HCT116 (cell line): ENCODE results near the gene ATL1. TPM values are rescaled to one million over a fixed set of nuclear protein-coding genes. Genes with fewer than 3 reads are reported as not detected.

Source experiments
- ATAC-seq: fragments of 200-7000 bp; cut with Tn5 transposase; 2 replicates; pipeline ENCODE4 v1.9.1; 2020; ENCODE audit warnings: mild to moderate bottlenecking, moderate library complexity
- BruUV-seq: library from RNA; stranded (reverse); fragments of 400-500 nt; replicated peaks from 2 replicates; lab custom pipeline; 2021; lab: Mats Ljungman, UMichigan
- CTCF ChIA-PET: fragments of 300-600 bp; sonication (Branson Sonifier 250); formaldehyde crosslinking; loops from one replicate; lab custom pipeline; 2021; ENCODE audit warnings: antibody characterized with exemption; lab: Charles Lee
- POLR2A ChIA-PET: fragments of 300-600, 350-600 bp; sonication (Branson Sonifier 250); formaldehyde crosslinking; loops from one replicate; lab custom pipeline; 2021; ENCODE audit warnings: antibody characterized with exemption; lab: Charles Lee
- RAD21 ChIA-PET, 2 experiments: fragments of 300-600 bp; sonication (Branson Sonifier 250); formaldehyde crosslinking; loops; one replicate each; lab custom pipeline; 2023; ENCODE audit warnings: low total read pairs in 2 of 2; ENCODE audit not compliant: uncharacterized antibody in 2 of 2, unreplicated experiment in 2 of 2, low non-redundant PET in 1 of 2; lab: Charles Lee
- DNase-seq: peaks from one replicate; pipeline ENCODE4 v3.0.0-alpha.2; 2010; ENCODE audit warnings: low read depth, low spot score
- H2AFZ ChIP-seq: fragments of 200-600 bp; shearing (Covaris generic), sonication (generic); 2 replicates; pipeline ENCODE4 v1.6.1; 2017; ENCODE audit warnings: low read depth, mixed run types, mixed read lengths, antibody characterized with exemption, low read length; ENCODE audit not compliant: poor library complexity, severe bottlenecking
- H3K27ac ChIP-seq: 2 replicates; pipeline ENCODE4 v1.5.1; 2012; ENCODE audit warnings: low read depth, low read length
- H3K27me3 ChIP-seq: fragments of 200-600 bp; sonication (generic); 2 replicates; pipeline ENCODE4 v1.6.1; 2016; ENCODE audit warnings: mixed run types, low read length, mixed read lengths; ENCODE audit not compliant: insufficient read depth
- H3K36me3 ChIP-seq, 2 experiments: fragments of 200-500 bp in 1 of 2; fragments of 200-600 bp in 1 of 2; sonication (Bioruptor generic) in 1 of 2; sonication (generic) in 1 of 2; 2 replicates each; pipeline versions ENCODE4 v1.5.1 to v1.6.1; 2014 to 2016; ENCODE audit warnings: low read length in 2 of 2, inconsistent platforms in 1 of 2, mixed read lengths in 1 of 2, mixed run types in 1 of 2; ENCODE audit not compliant: insufficient read depth in 2 of 2, control insufficient read depth in 1 of 2
- H3K4me1 ChIP-seq, 2 experiments: fragments of 200-600 bp in 1 of 2; sonication (generic) in 1 of 2; 2 replicates each; pipeline versions ENCODE4 v1.5.1 to v1.6.1; 2012 to 2017; ENCODE audit warnings: low read length in 2 of 2, inconsistent platforms in 1 of 2, mild to moderate bottlenecking in 1 of 2, mixed read lengths in 1 of 2, mixed run types in 1 of 2, moderate library complexity in 1 of 2; ENCODE audit not compliant: insufficient read depth in 2 of 2, control insufficient read depth in 1 of 2
- H3K4me2 ChIP-seq: fragments of 200-600 bp; sonication (generic); 2 replicates; pipeline ENCODE4 v1.6.1; 2017; ENCODE audit warnings: mixed run types, low read length, mixed read lengths
- H3K4me3 ChIP-seq, 2 experiments: fragments of 200-600 bp in 1 of 2; sonication (generic) in 1 of 2; replicated peaks in 1 of 2; 2 replicates each; pipeline ENCODE4 v1.5.1; 2011 to 2016; ENCODE audit warnings: low read length in 2 of 2, control low read depth in 1 of 2, low read depth in 1 of 2, mild to moderate bottlenecking in 1 of 2, mixed read lengths in 1 of 2, mixed run types in 1 of 2
- H3K79me2 ChIP-seq: fragments of 200-600 bp; sonication (generic); 2 replicates; pipeline ENCODE4 v1.6.1; 2017; ENCODE audit warnings: mild to moderate bottlenecking, mixed run types, low read length, moderate library complexity, mixed read lengths; ENCODE audit not compliant: insufficient read depth
- H3K9ac ChIP-seq: fragments of 200-600 bp; sonication (generic); 2 replicates; pipeline ENCODE4 v1.6.1; 2016; ENCODE audit warnings: low read length, mixed read lengths
- H3K9me2 ChIP-seq: fragments of 200-600 bp; sonication (generic), shearing (Covaris generic); 2 replicates; pipeline ENCODE4 v1.6.1; 2017; ENCODE audit warnings: mixed run types, mild to moderate bottlenecking, moderate library complexity; ENCODE audit not compliant: insufficient read depth
- H3K9me3 ChIP-seq, 2 experiments: fragments of 200-500 bp in 1 of 2; fragments of 200-600 bp in 1 of 2; sonication (Bioruptor generic) in 1 of 2; sonication (generic) in 1 of 2; 2 replicates each; pipeline ENCODE4 v1.6.1; 2014 to 2017; ENCODE audit warnings: low read length in 2 of 2, mixed read lengths in 2 of 2, inconsistent platforms in 1 of 2, low read depth in 1 of 2, mild to moderate bottlenecking in 1 of 2, mixed run types in 1 of 2, moderate library complexity in 1 of 2; ENCODE audit not compliant: control insufficient read depth in 1 of 2, insufficient read depth in 1 of 2
- H4K20me1 ChIP-seq: fragments of 200-600 bp; sonication (generic), shearing (Covaris generic); 2 replicates; pipeline ENCODE4 v1.6.1; 2017; ENCODE audit warnings: mixed run types, mild to moderate bottlenecking, moderate library complexity; ENCODE audit not compliant: insufficient read depth
- ATF3 ChIP-seq: IDR thresholded peaks from 2 replicates; pipeline ENCODE4 v1.6.1; 2012
- CBX3 ChIP-seq: IDR thresholded peaks from 2 replicates; pipeline ENCODE4 v1.6.1; 2012; ENCODE audit warnings: low read depth
- CTCF ChIP-seq, 3 experiments: fragments of 200-600 bp in 1 of 3; sonication (generic) in 1 of 3; IDR thresholded peaks in 2 of 3; conservative IDR thresholded peaks in 1 of 3; 2 replicates each; pipeline ENCODE4 v1.5.1; 2012 to 2017; ENCODE audit warnings: low read depth in 2 of 3, low read length in 2 of 3, antibody characterized with exemption in 1 of 3, borderline replicate concordance in 1 of 3, control low read depth in 1 of 3, mild to moderate bottlenecking in 1 of 3, mixed read lengths in 1 of 3, mixed run types in 1 of 3, moderate library complexity in 1 of 3; ENCODE audit not compliant: insufficient read depth in 1 of 3
- EGR1 ChIP-seq: IDR thresholded peaks from 2 replicates; pipeline ENCODE4 v1.6.1; 2012; ENCODE audit warnings: low read depth
- EZH2 ChIP-seq: fragments of 200-600 bp; sonication (generic); IDR thresholded peaks from 2 replicates; pipeline ENCODE4 v1.6.1; 2017; ENCODE audit warnings: antibody characterized with exemption, mixed run types
- FOSL1 ChIP-seq: IDR thresholded peaks from 2 replicates; pipeline ENCODE4 v1.6.1; 2012; ENCODE audit warnings: low read depth
- JUND ChIP-seq: IDR thresholded peaks from 2 replicates; pipeline ENCODE4 v1.6.1; 2012
- MAX ChIP-seq: IDR thresholded peaks from 2 replicates; pipeline ENCODE4 v1.6.1; 2012
- POLR2AphosphoS5 ChIP-seq: IDR thresholded peaks from 2 replicates; pipeline ENCODE4 v1.6.1; 2011; ENCODE audit warnings: mild to moderate bottlenecking, low read depth, low read length, moderate library complexity
- RAD21 ChIP-seq: IDR thresholded peaks from 2 replicates; pipeline ENCODE4 v1.6.1; 2012; ENCODE audit warnings: low read depth, mild to moderate bottlenecking
- SIN3A ChIP-seq: IDR thresholded peaks from 2 replicates; pipeline ENCODE4 v1.6.1; 2012; ENCODE audit warnings: low read depth
- SRF ChIP-seq: IDR thresholded peaks from 2 replicates; pipeline ENCODE4 v1.6.1; 2012; ENCODE audit warnings: low read depth
- YY1 ChIP-seq: IDR thresholded peaks from 2 replicates; pipeline ENCODE4 v1.6.1; 2011; ENCODE audit warnings: low read length, low read depth, moderate library complexity, mild to moderate bottlenecking; ENCODE audit not compliant: insufficient replicate concordance; ENCODE audit errors: extremely low read depth
- ZBTB33 ChIP-seq: IDR thresholded peaks from 2 replicates; pipeline ENCODE4 v1.6.1; 2011; ENCODE audit warnings: mild to moderate bottlenecking, low read length, moderate library complexity; ENCODE audit not compliant: insufficient replicate concordance; ENCODE audit errors: extremely low read depth
- ZFX ChIP-seq: fragments of 450-650 bp; IDR thresholded peaks from 2 replicates; pipeline ENCODE4 v1.6.1; 2017
- intact Hi-C: fragments of 100-400 bp; cut with micrococcal nuclease; formaldehyde crosslinking; loops from 2 replicates; pipeline ENCODE4 v1.10.0; 2022
- total RNA-seq: library from RNA; stranded (reverse); gene quantifications from one replicate; pipeline ENCODE4 v1.2.1, GENCODE V29; 2021; ENCODE audit not compliant: unreplicated experiment

The ATL1 gene
- total RNA-seq, 1 experiment from 2014 or later = 1.4 TPM

GRCh38 chr14:50647282-50647681, 87.3 kb downstream of the ATL1 start:
- CTCF ChIA-PET = no interaction called here

GRCh38 chr14:50647753-50648152, 87.8 kb downstream of the ATL1 start:
- ChIA-PET CTCF (no interaction called here), POLR2A (no interaction called here), RAD21 (no interaction called here)
- ATAC-seq = no peak
- DNase-seq = no peak
- H3K27me3 ChIP-seq = no peaks in the 10 kb centered on the region
- no peaks in the 10 kb centered on the region for H3K9me3 ChIP-seq
- intact Hi-C loops = no loop called here
- H3K36me3 ChIP-seq = peaks cover 0 to 4% of the 10 kb centered on the region in 2 experiments; a peak in 1 of 4 replicates
- H3K27ac ChIP-seq = no peak overlapping the region
- BruUV-seq = no TSS peak
- no peak overlapping the region for H3K4me3 ChIP-seq
- no peak overlapping the region for H2AFZ ChIP-seq
- no peaks in the 10 kb centered on the region for H3K4me1 ChIP-seq
- no peak overlapping the region for H3K4me2 ChIP-seq
- TF ChIP-seq EZH2 (no peak), ZBTB33 (no peak), EGR1 (no peak), MAX (no peak), FOSL1 (no peak), SRF (no peak), POLR2AphosphoS5 (no peak), RAD21 (no peak), CTCF (IDR thresholded peaks at IDR 0.05 in 2 of 3, conservative IDR thresholded peaks at IDR 0.05 in 1 of 3; ENCODE audit: borderline replicate concordance in 1 of 3, insufficient read depth in 1 of 3, low read depth in 2 of 3, low read length in 2 of 3) (no peak), ATF3 (no peak), YY1 (no peak)
- H3K9me2 ChIP-seq = no peaks in the 10 kb centered on the region
- peaks cover 94% of the 10 kb centered on the region for H3K79me2 ChIP-seq
- H3K9ac ChIP-seq = no peak overlapping the region
- H4K20me1 ChIP-seq = no peaks in the 10 kb centered on the region; the same call in 1 of the 2 replicates

More at GRCh38 chr14:50647282-50647681, 87.3 kb downstream of the ATL1 start:
- H3K79me2 ChIP-seq = peaks cover 94% of the 10 kb centered on the region
- no peak for TF ChIP-seq ZFX
- TF ChIP-seq CBX3 = no peak
- no peak for TF ChIP-seq JUND
- no peak for TF ChIP-seq SIN3A
- no peak for TF ChIP-seq YY1
- TF ChIP-seq, all 23 proteins: peak for 0
- no peak for DNase-seq
- Histone ChIP-seq H3K4me2 (no peak overlapping the region), H3K36me3 (peaks cover 0 to 4% of the 10 kb centered on the region in 2 experiments; a peak in 1 of 4 replicates), H3K4me1 (no peaks in the 10 kb centered on the region), H3K27me3 (no peaks in the 10 kb centered on the region), H3K4me3 (no peak overlapping the region), H3K9me2 (no peaks in the 10 kb centered on the region), H2AFZ (no peak overlapping the region), H3K27ac (no peak overlapping the region), H3K9me3 (no peaks in the 10 kb centered on the region), H4K20me1 (no peaks in the 10 kb centered on the region; the same call in 1 of the 2 replicates), H3K9ac (no peak overlapping the region)
- POLR2A ChIA-PET = no interaction called here
- no peak for ATAC-seq
- no TSS peak for BruUV-seq
- RAD21 ChIA-PET = no interaction called here
- intact Hi-C loops = no loop called here
